ENCODE measurements around the gene OR6N2.

OR6N2 gene

DNA sequence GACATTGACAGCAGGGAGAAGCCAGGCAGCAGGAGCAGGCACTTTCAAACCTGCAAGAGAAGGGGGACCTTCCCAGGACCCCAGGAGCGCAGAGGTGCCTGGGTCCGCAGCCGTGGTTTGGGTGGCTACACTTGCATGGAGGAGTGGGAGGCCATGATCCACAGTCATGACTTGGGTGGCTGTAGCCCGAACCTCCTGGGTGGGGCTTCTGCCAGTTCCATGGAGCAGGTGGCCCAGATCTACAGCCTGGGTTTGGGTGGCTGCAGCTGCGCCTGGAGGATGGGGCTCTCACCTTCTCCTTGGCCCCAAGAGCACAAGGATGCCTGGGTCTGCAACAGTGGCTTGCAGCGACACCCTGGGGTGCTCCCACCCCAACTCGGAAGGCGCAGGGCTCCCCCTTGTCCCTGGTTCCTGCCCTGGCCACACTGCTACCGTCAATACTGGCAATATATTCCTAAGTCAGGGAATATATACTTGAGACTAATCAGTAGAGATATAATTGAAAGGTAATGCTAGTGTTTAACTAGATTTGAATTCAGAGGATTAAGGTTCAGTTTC, 28.8 kb downstream of the OR6N2 start:
- Histone ChIP-seq H3K27ac (ENCODE audit: low read depth, low read length) (no peak overlapping the region), H3K4me3 (ENCODE audit: low read depth, low read length) (no peak overlapping the region), H3K36me3 (ENCODE audit: control insufficient read depth, insufficient read depth, low read length) (no peaks in the 10 kb centered on the region), H3K4me1 (ENCODE audit: control insufficient read depth, insufficient read depth, low read length) (no peaks in the 10 kb centered on the region), H3K9me3 (ENCODE audit: control insufficient read depth, insufficient read depth, low read depth, low read length) (no peaks in the 10 kb centered on the region), H3K27me3 (ENCODE audit: control insufficient read depth, insufficient read depth, low read length) (0 out of 2 replicates have a peak, but pooled peaks cover 6% of the 10 kb centered on the region), H3K9ac (ENCODE audit: low read length) (no peak overlapping the region)

DNA sequence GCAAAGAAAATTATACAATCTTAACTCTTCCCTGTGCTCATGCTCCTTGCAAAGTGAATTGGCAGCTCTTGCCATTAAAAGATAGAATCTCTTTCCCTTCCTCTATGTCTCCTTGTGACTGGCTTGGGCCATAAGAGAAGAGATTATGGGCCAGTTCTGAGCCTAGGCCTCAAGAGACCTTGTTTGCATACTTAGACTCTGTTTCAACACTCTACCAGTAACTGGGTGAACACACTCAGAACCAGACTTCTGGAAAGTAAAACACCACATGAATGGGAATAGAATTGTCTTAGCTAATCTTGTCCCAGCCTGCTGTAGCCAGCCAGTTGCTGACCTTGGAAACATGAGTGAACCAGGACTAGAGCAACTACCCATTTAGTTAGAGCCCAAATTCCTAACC, 45.2 kb downstream of the OR6N2 start:
- H3K27ac ChIP-seq (ENCODE audit: low read depth, low read length), result no peak overlapping the region
- H3K27me3 ChIP-seq (ENCODE audit: control insufficient read depth, insufficient read depth, low read length), result no peaks in the 10 kb centered on the region
- no peaks in the 10 kb centered on the region for H3K9me3 ChIP-seq (ENCODE audit: control insufficient read depth, insufficient read depth, low read depth, low read length)
- no peak overlapping the region for H3K4me3 ChIP-seq (ENCODE audit: low read depth, low read length)
- no peak overlapping the region for H3K9ac ChIP-seq (ENCODE audit: low read length)
- H3K4me1 ChIP-seq (ENCODE audit: control insufficient read depth, insufficient read depth, low read length), result no peaks in the 10 kb centered on the region
- no peaks in the 10 kb centered on the region for H3K36me3 ChIP-seq (ENCODE audit: control insufficient read depth, insufficient read depth, low read length)

DNA sequence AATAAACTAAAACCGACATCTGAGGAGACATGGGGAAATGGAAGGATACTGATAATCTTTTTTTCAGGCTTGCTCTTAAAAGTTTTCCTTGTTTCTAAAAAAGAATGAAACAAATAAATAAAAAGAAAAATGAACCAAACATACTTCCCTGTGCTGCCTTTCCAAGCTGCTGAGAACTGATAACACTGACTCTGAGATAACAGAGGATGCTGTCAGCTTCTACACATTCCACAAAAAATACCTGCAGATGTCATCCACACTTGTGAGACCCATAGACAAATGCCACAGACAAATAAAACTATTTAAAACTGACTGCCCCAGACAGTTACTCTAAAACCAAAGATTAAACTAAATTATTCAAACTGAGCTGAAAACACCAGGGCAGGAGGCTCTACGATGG, 48.5 kb downstream of the OR6N2 start:
- no peaks in the 10 kb centered on the region for H3K9me3 ChIP-seq (ENCODE audit: control insufficient read depth, insufficient read depth, low read depth, low read length)
- no peaks in the 10 kb centered on the region for H3K4me1 ChIP-seq (ENCODE audit: control insufficient read depth, insufficient read depth, low read length)
- no peak overlapping the region for H3K4me3 ChIP-seq (ENCODE audit: low read depth, low read length)
- H3K9ac ChIP-seq (ENCODE audit: low read length), result no peak overlapping the region
- no peaks in the 10 kb centered on the region for H3K27me3 ChIP-seq (ENCODE audit: control insufficient read depth, insufficient read depth, low read length)
- H3K27ac ChIP-seq (ENCODE audit: low read depth, low read length), result no peak overlapping the region
- no peaks in the 10 kb centered on the region for H3K36me3 ChIP-seq (ENCODE audit: control insufficient read depth, insufficient read depth, low read length)

DNA sequence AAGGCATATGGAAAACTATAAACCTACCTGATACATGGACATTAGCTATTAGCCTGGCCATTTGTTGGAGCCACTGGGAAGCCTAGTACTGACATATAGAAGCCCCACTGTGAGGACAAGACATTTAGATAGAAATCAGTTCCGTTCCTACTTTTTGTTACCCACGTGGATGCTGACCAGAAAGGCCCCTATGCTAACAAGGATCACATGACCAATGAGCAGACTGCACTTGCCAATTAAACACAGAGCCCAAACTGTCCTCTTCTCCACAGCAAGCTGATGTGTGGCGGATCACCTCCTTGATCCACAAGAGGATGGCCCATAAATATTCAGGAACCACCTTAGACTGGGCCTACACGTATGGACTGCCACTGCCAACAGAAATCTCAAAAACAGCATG, 49.3 kb downstream of the OR6N2 start:
- no peak overlapping the region for H3K27ac ChIP-seq (ENCODE audit: low read depth, low read length)
- no peaks in the 10 kb centered on the region for H3K9me3 ChIP-seq (ENCODE audit: control insufficient read depth, insufficient read depth, low read depth, low read length)
- H3K4me1 ChIP-seq (ENCODE audit: control insufficient read depth, insufficient read depth, low read length), result no peaks in the 10 kb centered on the region
- H3K36me3 ChIP-seq (ENCODE audit: control insufficient read depth, insufficient read depth, low read length), result no peaks in the 10 kb centered on the region
- H3K4me3 ChIP-seq (ENCODE audit: low read depth, low read length), result no peak overlapping the region
- no peak overlapping the region for H3K9ac ChIP-seq (ENCODE audit: low read length)
- no peaks in the 10 kb centered on the region for H3K27me3 ChIP-seq (ENCODE audit: control insufficient read depth, insufficient read depth, low read length)

DNA sequence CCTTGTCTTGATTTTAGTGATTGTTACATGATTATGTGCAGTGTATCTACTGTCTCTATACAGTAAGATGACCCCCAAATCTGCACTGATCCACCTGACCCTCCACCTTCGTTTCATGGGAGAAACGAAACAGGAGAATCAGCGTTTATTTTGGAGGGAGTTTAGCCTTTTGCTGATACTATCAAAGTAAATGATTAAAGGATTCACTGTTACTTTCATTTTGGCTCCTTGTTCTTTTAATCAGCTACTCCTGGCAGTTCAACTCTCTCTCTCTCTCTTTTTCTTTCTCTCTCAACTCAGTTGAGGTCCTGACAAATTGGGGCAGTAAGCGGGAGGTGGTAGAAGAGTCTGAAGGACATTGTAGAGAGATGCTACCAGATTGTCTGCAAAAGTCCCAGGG, 50.6 kb downstream of the OR6N2 start:
- H3K27ac ChIP-seq (ENCODE audit: low read depth, low read length), result no peak overlapping the region
- H3K9ac ChIP-seq (ENCODE audit: low read length), result no peak overlapping the region
- H3K4me3 ChIP-seq (ENCODE audit: low read depth, low read length), result no peak overlapping the region
- no peaks in the 10 kb centered on the region for H3K36me3 ChIP-seq (ENCODE audit: control insufficient read depth, insufficient read depth, low read length)
- H3K9me3 ChIP-seq (ENCODE audit: control insufficient read depth, insufficient read depth, low read depth, low read length), result no peaks in the 10 kb centered on the region
- H3K4me1 ChIP-seq (ENCODE audit: control insufficient read depth, insufficient read depth, low read length), result no peaks in the 10 kb centered on the region
- H3K27me3 ChIP-seq (ENCODE audit: control insufficient read depth, insufficient read depth, low read length), result no peaks in the 10 kb centered on the region

DNA sequence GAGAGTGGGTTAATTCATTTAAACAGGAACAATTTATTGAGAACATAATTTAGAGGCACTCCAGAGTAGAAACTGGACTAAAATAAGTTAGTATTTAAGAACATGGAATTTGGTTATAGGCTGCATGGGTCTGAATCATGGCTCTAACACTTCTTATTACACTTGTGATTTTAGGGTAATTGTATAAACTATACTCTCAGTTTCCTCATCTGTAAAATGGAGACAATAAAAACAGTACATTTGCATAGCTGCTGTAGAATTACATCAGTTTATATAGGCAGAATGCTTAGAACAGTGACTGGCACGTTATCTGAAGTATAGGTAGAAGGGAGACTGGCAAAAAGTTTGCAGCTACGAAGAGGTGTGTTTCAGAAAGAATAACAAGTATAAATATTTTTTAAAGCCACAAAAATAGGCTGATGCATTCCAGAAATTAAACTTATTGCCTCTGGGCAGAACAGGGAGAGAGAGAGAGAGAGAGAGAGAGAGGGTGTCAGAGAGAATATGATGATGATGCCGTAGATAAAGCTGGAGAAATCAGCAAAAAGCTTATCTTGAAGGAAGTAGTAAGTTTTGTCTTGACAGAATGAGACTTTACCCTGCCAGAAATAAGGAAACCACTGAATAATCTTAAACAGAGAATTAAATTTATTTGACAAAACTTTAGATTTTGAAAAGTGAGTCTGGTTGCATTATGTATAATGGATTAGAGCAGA, 52.3 kb downstream of the OR6N2 start:
- Histone ChIP-seq H3K4me3 (ENCODE audit: low read depth, low read length) (no peak overlapping the region), H3K36me3 (ENCODE audit: control insufficient read depth, insufficient read depth, low read length) (no peaks in the 10 kb centered on the region), H3K9ac (ENCODE audit: low read length) (no peak overlapping the region), H3K9me3 (ENCODE audit: control insufficient read depth, insufficient read depth, low read depth, low read length) (no peaks in the 10 kb centered on the region), H3K27ac (ENCODE audit: low read depth, low read length) (no peak overlapping the region), H3K4me1 (ENCODE audit: control insufficient read depth, insufficient read depth, low read length) (no peaks in the 10 kb centered on the region), H3K27me3 (ENCODE audit: control insufficient read depth, insufficient read depth, low read length) (no peaks in the 10 kb centered on the region)

DNA sequence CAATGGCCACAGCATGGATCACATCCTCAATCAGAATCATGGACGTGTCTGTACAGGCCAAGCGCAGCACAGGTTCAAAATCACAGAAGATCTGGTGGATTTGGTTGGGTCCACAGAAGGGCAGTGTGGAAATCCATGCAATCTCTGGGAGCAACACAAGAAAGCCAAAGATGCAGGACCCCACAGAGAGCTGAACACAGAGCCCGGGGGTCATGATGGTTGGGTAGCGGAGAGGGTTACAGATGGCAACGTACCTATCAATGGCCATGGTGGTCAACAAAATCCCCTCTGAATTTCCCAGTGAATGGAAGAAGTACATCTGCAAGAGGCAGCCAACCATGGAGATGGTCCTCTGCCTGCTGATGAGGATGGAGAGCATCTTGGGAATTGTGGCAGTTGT, 56.6 kb downstream of the OR6N2 start:
- no peaks in the 10 kb centered on the region for H3K27me3 ChIP-seq (ENCODE audit: control insufficient read depth, insufficient read depth, low read length)
- no peak overlapping the region for H3K9ac ChIP-seq (ENCODE audit: low read length)
- H3K4me3 ChIP-seq (ENCODE audit: low read depth, low read length), result no peak overlapping the region
- no peak overlapping the region for H3K27ac ChIP-seq (ENCODE audit: low read depth, low read length)
- no peaks in the 10 kb centered on the region for H3K9me3 ChIP-seq (ENCODE audit: control insufficient read depth, insufficient read depth, low read depth, low read length)
- H3K4me1 ChIP-seq (ENCODE audit: control insufficient read depth, insufficient read depth, low read length), result no peaks in the 10 kb centered on the region
- H3K36me3 ChIP-seq (ENCODE audit: control insufficient read depth, insufficient read depth, low read length), result no peaks in the 10 kb centered on the region
